HG02852 (cell line): ENCODE results near the gene ICAM5.
A peak's percentile ranks its signal among the peaks of the same experiment; 100 is the strongest.
"Not testable (repeated sequence)": the region's sequence is repeated elsewhere in the genome, so short reads cannot be mapped to it uniquely, and the experiment has no call there.

ENCODE experiments used
- ATAC-seq: cut with Tn5 transposase; IDR thresholded peaks from one replicate; pipeline ENCODE4 v1.9.1; 2021; ENCODE audit warnings: mild to moderate bottlenecking, moderate library complexity; ENCODE audit not compliant: unreplicated experiment

ICAM5 gene

DNA sequence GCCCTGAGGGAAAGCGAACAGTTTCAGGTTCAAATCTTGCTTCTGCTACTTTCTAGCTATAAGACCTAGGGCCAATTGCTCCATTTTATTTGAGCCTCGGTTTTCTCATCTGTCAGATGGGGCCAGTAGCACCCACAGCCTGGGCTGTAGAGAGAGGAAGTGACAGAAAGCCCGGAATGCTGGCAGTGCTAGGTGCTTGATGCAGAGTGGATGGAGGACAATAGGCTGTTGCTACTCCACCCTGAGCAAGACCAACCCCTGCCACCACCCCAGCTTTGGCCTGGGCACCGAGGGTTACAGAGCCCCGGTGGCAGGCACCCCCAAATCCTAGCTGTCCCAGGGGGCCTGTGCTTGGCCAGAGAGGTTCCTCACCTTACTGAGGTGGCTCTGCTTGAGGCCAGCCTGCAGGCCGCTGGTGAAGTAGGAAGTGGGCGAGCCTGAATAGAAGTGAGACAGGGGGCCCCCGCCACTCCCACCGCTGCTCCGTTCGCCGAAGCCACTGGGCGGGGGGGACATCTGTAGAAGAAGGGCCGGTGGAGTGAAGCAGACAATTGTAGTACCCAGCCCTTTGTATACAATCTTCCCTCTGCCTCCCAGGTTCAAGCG, 28.2 kb downstream of the ICAM5 start:
- no peak for ATAC-seq

DNA sequence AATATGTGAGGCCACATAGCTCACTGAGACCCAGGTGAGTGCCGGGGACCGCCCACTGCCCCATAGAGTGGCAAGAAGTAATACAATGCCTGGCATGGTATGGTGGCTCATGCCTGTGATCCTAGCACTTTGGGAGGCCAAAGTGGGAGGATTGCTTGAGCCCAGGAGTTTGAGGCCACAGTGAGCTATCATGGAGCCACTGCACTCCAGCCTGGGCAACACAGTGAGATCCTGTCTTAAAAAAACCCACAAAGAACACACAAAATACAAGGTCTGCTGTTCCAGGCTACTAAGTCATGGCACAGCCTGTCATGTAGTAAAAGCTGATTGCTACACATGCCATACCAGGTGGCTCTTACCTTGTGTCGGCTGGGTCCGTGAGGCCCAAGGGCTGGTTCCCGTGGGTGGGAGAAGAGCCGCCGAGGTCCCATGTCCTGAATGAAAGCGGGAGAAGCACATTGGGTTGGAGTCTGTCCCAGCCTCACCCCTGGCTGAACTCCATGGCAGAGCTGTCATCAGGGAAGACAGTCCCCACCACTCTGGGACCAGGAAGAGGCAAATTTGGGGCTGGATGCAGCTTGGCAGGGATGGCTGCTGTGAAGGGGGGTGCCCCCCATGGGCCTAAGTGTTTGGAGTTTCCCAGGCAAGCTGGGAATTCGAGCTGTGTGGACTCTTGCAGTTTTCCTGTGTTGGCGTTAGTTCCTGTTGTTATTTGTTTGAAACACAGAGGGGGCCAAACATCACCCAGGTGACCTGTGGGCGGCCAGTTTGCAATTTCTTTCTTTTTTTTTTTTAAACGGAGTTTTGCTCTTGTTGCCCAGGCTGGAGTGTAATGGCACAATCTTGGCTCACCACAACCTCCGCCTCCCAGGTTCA, 29.3 kb downstream of the ICAM5 start:
- ATAC-seq, result no peak

DNA sequence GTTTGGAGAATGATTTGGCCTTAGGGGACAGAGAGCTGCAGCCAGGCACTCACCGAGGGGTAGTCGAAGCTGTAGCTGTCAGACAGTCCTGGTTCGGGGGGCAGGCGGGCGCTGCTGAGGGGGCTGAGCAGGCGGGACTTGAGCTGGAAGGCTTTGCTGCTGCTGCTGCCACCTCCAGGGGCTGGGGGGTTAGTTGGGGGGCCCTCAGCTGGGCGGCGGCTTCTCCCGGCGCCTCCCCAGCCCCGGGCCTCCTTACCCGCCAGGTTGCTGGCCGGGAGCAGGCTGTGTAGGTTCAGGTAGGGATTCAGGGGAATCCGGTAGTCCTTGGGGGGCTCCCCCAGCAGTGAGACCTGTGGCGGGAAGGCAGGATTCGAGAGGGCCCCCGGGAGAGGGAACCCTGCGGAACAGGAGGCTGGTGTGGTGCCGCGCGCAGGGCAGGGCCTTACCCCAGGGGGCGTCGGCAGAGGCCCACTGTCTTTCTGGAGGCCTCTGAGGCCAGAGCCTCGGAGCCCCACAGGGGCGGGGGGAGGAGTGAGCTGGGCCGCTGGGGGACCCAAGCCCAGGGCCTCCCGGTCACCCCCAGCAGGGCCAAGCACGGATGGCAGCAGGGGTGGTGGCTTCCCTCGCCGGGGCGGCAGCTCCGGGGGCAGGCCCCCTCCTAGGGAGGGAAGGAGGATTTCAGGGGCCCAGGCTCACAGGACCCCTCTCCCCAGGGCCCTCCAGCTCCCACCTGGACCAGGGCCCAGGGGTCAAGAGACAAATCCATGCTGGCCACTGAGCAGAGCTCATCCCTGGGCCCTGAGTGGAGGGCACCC, 31.1 kb downstream of the ICAM5 start:
- no peak for ATAC-seq

DNA sequence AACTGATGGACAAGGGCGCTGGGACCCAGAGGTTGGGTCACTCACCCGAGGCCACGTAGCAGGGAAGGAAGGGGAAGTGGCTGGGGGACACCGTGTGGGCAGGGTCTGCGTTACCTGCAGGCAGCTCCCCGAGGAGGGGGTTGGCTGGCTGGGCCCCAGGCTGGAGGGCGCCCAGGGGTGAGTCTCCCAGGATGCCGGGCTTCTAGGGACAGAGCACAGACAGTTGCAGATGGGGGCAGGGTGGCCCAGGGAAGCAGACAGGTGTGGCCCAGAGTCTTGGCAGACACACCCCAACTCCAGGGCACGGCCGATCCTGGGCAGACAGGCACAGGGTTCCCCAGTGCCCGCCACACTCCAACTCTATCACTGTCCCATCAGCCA, 31.7 kb downstream of the ICAM5 start:
- ATAC-seq, result no peak

DNA sequence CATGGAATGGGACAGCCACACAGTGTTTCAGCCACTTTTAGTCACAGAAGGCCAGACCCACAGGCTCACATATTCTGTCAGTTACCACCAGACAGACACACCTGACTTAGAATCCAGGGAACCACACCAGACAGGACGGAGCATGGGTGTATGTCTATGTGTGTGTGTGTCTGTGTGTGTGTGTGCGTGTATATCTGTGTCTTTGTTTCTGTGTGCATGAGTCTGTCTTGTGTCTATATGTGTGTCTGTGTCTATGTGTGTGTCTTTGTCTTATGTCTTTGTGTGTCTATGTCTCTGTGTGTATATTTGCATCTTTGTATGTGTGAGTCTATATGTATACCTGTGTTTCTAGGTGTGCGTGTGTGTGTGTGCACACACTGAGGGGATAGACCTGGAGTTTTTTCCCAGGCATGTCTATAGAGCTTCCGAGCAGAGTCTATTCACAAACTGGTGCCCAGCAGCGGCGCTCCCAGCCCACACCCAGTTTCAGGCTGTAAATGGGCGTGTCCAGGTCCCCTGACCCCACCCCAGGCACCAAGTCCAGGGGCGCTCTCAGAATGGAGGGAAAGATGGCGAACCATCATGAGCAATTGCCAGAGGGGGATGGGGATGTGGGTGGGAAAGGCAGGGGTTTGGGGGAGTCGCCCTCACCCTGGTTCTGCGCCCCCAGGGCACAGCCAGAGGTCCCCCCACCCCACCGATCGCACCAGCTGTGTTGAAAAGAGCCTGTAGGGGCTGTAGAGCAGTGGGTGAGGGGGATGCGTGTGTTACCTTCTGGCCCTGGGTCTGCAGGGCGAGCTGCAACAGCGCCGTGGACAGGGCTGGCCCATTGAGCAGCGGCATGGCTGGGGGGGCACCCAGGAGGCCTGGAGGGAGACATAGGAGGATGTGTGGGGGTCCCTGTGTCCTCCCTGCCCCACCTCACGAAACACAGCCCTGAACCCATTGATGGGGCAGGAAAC, 32.4 kb downstream of the ICAM5 start:
- ATAC-seq, result no peak

DNA sequence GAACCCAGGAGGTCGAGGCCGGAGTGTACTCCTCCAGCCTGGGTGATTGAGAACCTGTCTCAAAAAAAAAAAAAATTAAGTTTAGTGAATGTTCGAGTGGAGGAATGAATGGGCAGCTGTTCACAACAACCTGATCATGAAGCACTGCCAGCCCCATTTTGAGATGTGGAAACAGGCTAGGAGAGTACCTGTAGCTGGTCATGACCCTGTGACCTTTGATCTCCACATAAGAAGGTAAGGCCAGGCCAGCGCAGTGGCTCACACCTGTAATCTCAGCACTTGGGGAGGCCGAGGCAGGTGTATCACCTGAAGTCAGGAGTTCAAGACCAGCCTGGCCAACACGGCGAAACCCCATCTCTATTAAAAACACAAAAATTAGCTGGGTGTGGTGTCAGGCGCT, 36.0 kb downstream of the ICAM5 start:
- no peak for ATAC-seq

DNA sequence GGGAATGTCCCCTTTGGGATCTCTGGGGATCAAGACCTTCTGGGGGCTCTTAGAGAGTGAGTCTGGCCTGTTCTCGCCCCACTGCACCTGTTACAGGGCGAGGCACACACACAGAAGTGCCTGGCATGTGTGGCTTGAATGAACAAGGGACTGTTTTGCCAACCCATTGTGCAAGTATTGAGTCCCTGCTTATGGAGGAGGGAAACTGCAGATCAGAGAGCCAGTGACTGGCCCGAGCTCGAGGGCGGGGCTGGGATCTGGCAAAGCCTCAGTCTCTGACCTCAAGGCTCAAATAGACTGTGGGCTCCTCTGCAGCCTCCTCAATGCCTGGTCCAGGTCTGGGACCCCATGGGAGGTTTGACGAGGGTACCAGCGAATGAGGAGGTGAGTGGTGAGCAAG, 38.0 kb downstream of the ICAM5 start:
- no peak for ATAC-seq

DNA sequence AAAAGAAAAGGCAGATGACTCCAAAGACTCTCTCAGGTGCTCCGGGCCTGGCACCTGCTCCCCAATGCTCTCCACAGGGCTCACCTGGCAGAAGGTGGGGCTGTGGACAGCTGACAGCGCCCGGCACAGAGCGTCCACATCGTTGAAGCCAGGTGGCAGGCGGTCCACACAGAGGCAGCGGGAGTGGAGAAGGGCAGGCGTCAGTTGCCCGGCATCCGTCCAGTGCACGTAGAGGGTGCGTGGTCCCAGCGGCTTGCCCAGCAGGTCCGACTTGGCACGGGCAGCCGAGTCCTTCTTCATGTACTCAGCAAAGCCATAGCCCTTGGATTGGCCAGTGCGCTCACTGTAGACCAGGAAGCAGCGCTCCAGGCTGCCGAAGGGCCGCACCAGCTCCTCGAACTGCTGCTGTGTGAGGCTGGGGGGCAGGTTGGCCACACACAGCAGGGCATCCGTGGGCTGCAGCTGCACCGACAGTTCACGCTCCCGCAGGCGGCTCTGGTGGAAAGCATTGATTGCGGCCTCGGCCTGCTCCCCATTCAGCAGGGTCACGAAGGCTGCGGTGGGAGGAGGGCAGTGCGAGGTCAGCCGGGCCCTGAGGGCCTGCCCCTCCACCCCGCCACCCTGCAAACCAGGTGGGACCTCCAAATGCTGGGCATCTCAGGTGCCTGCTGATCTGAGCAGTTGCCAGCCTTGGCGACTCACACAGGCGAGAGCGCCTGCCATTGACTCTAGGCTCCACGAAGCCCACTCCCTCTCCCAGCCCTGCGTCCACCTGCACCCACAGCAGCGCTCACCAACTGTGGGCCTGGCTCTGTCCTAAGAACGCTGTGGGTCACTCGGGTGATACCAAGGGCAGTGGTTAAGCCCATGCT, 39.0 kb downstream of the ICAM5 start:
- no peak for ATAC-seq

DNA sequence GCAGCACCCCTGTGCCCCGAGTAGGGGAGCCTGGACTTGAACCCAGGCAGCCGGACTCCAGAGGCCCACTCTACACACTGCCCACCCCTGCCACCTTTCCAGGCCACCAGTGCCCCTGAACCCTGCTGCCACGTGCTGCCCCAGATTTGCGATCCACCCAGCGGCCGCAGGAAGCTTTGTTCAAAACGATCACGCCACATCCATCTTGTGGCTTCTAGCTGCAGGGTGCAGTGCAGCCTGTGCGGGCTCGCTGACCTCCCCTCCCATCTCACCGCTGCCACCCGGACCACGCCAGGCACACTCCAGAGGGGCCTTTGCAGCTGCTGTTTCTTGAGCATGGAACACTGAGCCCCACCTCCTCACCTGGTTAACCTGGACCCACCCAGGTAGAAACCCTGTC, 39.8 kb downstream of the ICAM5 start:
- ATAC-seq, result no peak

DNA sequence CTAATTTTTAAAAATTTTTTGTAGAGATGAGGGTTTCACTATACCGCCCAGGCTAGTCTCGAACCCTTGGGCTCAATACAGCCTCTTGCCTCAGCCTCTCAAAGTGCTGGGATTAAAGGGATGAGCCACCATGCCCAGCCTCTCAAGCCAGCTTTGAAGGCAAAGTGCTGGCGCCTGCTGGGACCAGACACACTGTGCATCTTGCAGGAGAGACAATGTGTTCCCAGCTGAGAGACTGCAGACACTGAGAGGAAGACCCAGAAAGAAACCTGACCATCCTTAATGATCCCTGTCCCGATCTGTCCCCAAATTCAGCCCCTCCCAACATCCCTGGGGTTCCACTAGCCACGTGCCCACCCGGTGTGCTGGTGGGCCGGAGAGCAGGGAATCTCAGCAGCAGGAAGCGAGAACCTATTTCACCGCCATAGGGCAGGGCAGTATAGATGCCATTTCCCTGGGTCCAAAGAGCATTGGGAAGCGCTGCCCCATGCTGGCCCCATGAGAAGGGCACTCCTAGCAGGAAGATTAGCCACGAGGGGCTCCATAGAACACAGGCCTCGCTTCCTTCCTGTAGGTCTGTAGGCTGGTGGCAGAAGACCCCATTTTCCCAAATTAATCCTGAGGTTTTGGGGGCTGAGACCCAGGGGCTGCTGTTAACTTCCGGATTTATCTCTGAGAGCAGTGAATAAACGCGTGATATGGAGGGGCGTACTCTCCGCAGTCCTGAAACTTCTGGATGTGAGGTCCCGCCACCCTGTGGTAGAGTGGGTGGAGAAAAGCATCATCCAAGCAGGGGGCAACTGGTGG, 42.6 kb downstream of the ICAM5 start:
- ATAC-seq, result no peak

DNA sequence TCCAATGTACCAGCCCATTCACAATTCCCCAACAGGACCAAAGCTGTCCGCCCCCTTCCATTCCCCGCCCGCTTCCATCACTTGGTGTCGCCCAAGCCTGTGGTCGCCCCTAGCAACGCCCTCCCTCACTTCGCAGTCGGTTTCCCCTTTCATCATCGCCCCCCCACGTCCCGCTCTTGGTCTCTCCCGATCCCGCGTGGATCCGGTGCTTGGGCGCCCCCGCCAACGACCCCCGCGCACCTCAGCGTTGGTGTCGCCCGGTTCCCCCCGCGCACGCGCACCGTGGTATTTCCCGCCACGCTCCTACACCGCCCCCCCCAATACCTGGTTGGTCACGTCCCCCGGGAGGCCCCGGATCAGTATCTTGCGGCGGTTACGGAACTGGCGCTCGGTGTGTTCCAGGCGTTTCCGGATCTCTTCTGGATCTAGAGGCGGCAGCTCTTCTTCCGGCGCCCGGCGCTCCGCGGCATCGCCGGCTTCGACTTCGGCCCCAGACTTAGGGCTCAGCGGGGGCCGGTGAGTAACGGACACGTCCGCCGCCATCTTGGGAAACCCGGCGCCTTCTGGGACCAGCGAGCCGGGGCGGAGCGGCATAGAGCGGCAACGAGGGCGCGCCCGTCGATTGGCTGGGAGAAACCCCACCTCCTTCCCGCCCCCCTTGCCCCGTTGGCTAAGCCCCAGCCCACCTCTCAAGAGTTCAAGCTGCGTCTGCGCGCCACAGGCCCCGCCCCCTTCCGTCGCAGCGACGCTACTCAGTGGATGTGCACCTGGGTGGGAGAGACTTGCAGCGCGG, 43.4 kb downstream of the ICAM5 start, which contains the start of gene RAVER1:
TSS of gene RAVER1 (minus strand) at position 565 of the 793 bp plus-strand sequence. CDS start at position 543, 22 bp downstream.
- ATAC-seq, result peak; percentile 84

DNA sequence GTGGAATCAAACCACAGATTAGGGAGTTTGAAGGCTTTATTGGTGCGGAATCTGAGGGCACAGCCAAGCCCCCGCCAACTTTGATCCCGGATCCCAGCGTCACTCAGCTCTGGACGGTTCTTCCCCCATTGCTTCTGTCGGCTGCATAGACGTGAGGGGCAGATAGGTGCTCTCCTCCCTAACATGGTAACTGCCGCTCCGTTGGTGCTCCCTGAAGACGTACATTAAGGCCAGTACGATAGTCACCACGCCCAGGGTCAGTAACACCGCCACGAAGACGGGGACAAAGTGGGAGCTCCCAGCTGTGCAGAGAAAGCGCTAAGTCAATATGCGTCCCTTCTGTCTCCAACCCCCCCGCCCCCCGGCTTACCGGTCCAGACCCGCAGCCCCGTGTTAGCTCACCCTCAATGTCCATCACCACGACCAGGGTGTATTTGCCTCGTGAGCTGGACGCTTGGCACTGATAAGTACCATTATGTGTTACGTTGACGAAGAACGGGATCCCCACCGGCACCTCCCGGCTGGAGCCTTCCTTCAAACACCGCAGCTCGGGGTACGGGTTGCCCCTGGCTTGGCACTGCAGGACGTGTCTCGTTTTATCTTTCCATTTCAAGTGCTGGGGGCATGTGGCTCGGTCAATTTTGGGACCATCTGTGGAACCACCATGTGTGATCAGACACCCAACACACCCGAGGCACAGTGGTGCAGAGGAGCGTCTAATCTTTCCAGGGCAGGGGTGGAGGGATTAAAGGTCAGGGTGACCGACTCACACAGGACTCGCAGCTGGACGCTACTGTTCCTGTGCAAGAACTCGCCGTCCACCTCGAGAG, 44.2 kb downstream of the ICAM5 start:
- ATAC-seq, result no peak

DNA sequence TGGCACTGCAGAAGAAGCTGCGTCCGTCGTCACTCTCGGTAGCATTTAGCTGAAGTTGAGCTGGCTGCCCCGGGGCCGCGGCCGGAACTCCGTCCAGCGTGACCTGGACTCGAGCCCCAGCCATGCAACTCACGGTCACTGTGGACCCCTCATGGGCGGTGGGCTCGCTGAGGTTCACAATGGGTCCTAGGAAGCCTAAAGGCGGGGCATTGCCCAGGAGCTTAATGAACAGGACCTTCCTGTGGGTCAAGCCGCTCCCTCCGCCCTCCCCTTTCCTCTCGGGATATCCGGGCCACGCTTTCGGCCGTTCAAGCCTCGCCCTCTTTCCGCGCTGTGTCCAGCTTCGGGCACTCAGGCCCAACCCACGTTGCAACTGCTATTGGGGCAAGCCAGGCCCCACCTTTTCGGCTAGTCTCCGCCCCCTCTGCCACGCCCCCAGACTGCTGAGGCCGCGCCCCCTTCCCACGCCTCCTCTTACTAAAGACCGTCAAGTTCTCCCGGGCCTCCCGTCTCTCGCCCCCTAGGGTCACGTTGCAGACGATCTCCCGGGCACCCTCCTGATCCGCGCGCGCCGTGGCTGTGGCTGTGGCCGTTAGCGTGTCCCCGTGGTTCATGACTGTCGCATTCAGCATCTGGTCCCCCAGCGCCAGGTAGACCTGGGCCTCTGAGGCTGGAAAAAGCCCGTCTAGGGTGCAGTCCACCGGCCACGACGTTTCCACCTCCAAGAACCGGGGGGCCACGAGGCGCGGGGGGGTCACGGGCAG, 45.0 kb downstream of the ICAM5 start:
- no peak for ATAC-seq

DNA sequence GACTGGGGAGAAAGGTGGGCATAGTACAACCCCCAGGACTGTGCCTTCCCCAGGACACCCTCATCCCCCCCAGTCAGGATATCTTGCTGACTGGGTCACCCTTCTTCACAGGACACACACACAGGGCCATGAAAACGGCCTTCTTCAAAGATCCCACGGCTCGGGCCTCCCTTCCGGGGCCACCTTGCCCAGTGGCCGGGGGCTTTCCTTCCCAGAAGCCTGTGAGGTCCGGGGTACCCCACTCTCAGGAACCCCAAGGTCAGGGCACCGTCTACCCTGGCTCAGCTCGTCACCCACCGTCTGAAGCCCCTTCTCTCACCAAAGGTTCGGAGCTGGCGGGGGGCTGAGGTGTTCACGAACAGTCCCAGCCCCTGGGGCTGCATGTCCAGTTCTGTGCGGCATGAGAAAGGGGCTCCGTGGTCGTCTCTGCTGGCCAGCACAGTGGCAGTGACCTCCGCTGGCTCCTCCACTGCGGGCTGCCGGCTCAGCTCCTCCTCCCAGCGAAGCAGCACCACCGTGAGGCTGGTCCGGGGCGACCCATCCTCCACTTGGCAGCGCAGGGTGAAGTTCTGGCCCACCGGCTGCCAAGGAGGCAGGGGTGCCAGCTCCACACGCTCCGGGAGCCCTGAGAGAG, 45.7 kb downstream of the ICAM5 start:
- ATAC-seq, result no peak

DNA sequence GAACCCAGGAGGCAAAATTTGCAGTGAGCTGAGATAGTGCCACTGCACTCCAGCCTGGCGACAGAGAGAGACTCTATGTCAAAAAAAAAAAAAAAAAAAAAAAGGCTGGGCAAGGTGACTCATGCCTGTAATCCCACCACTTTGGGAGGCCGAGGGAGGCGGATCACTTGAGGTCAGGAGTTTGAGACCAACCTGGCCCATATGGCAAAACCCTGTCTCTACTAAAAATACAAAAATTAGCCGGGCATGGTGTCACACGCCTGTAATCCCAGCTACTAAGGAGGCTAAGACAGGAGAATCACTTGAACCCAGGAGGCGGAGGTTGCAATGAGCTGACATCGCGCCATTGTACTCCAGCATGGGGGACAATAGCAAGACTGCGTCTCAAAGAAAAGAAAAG, 47.0 kb downstream of the ICAM5 start:
- not testable (repeated sequence) for ATAC-seq

DNA sequence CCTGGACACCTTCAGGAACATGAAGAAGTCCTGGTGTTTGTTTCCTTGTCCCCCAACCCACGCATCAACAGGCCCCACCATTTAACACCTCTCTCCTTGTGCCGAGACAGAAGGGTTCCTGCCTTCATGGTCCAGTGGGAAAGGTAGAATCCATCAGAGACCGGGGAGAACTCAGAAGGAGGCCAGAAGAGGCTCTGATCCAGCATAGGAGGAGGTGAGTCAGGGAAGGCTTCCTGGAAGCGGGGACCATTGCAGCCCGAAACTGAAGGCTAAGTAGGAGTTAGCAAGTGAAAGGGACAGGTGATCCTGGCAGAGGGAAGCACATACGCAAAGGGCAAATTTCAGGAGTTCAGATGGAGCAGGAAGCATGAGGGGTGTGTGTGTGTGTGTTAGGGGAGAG, 49.2 kb downstream of the ICAM5 start:
- ATAC-seq, result no peak
